Measurements from ENCODE around the gene DLX6.

The DLX6 gene

DNA sequence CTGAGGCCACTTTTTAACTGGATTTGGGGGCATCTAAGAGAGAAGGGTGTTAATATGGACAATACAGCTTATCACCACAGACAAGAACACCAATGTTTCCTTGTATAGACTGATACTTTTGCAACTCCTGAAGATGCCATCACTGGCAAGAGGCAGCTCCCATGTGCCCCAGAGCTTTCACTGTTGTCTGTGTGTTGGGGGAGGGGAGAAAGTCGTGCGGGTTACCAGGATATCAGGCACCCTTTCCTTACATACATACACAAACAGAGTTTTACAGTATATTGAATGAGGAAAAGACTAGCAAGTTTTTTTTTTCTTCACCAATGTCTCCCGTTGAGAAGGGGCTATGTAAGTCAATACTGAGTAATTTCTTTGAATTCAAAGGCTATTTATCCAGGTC, 4.1 kb upstream of the DLX6 start:
- TF ChIP-seq, protein P1, sequence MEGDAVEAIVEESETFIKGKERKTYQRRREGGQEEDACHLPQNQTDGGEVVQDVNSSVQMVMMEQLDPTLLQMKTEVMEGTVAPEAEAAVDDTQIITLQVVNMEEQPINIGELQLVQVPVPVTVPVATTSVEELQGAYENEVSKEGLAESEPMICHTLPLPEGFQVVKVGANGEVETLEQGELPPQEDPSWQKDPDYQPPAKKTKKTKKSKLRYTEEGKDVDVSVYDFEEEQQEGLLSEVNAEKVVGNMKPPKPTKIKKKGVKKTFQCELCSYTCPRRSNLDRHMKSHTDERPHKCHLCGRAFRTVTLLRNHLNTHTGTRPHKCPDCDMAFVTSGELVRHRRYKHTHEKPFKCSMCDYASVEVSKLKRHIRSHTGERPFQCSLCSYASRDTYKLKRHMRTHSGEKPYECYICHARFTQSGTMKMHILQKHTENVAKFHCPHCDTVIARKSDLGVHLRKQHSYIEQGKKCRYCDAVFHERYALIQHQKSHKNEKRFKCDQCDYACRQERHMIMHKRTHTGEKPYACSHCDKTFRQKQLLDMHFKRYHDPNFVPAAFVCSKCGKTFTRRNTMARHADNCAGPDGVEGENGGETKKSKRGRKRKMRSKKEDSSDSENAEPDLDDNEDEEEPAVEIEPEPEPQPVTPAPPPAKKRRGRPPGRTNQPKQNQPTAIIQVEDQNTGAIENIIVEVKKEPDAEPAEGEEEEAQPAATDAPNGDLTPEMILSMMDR (IDR thresholded peaks at IDR 0.05; ENCODE audit: insufficient read depth, missing control alignments): no peak
- FAIRE-seq: no peak
- no peak for DNase-seq (ENCODE audit: insufficient read length, low spot score)

DNA sequence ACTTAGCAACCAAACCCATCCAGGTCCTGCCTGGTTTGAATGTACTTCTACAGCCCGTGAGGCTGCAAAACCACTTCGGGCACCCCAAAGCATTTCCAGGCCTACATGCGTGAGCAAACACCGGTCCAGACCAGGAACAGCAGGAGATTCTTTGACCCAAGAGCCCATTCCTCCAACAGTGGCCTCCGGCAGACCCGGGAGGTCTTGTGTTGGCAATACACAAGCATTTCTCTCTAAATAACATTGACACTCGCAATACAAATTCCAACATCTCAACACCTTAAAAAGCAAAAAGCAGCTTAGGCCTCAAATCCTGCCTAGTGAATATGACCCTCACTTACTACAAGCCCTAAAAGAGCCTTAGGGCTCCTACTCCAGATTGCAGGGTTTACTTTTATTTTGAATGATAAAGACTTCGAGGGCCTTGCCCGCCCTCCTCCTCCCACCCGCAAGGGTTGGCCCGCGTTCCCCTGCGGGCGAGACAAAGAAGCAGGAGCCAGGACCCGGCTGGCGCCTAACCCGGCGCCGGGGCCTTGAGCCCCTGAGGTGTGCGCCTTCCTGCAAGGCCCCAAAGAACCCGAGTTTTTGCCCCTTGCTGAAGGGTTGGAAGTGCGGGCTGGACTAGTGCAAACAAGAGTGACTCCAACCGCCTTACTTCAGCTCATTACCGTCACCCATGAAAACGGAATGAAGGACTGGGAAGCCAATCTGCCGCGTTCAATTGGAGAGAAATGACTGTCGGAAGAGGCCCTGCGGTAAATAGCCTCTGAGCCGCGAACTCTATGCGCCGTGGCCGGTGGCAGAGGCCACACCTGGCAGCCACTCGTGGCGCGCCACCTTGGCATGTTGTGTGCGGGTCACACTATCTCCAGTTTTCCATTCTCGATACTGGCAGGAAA, 3.4 kb upstream of the DLX6 start:
- TF ChIP-seq, protein P1 (IDR thresholded peaks at IDR 0.05; ENCODE audit: insufficient read depth, missing control alignments): no peak
- FAIRE-seq (no peak), DNase-seq (ENCODE audit: insufficient read length, low spot score) (no peak)

DNA sequence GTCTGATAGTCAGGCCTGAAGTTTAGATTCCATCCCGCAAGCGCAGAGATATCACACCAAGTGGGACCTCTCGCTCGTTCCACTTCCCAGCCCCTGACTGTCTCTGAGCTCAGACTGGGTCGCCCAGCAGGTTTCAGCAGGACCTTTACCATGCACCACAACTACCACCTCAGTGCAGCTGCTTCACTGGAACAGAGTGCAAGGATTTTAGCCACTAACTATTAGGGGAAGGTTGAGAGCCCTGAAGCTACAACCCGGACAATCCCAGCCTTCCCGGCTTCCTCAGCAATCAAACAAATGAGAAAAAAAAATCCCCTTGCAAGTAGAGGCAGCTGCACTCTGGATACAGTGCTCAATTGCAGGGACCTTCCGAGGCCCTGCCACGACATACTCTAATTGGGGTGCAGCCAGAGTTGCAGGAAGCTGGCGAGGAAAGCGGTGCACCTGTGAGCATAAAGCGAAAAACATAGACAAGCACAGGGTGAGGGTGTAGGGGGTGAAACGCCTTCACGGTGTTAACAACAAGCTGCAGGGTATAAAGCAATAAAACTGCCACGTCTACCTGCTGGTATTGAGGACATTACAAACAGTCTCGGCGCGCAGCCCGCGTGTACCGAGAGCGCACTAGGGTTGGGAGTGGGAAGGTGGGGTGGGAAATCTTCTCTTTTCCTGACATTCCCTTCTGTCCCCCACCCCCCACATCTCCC, 2.6 kb upstream of the DLX6 start:
- no peak for DNase-seq (ENCODE audit: insufficient read length, low spot score)

DNA sequence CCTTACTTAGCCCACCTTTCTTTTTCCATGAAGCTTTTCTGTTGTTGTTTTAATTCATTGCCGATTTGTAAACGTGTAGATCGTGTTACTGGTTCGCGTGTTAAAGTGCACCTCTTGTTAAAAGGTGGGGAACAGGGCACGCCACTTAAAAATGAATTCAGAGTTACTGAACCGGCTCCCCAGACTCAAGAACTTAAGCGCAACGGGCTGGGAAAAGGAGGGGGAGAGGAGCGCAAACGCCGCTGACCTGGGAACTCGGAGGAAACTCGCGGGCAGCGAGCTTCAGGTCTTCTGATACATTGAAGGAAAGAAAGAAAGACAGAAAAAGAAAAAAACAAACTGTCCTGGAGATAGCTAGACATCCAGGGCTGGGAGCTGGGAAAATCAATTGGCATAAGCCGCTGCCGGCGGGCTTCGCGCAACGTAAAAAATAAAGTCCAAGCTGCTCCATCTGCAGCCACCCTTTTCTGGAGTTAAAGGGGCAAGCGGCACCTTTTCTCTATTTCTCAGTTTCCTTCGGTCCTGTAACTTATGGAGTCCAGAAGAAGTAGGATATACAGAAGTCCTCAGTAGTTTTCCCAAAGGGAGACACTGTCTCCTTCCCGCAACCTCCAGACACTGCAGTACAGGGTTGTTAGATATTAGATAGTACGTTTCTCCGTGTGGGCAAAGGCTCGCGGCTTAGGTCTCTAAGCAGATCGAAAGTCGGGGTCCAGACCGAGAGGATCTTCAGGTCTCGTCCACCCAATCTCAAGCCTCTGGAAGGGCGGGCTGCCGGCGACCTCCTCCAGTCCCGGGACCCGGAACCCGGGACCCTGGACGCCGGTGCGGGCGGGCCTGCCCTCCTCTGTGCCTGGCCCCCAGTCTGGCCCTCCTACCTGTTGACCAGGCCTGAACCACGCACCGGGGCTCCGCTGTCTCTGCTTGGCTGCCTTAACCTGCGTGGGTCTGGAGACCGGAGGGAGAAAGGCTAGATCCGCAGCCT, 1.8 kb upstream of the DLX6 start:
- FAIRE-seq (no peak), DNase-seq (ENCODE audit: insufficient read length, low spot score) (no peak)
- TF ChIP-seq, protein P1 (IDR thresholded peaks at IDR 0.05; ENCODE audit: insufficient read depth, missing control alignments): no peak

More for the DNA sequence above, 2.6 kb upstream of the DLX6 start:
- TF ChIP-seq, protein P1 (IDR thresholded peaks at IDR 0.05; ENCODE audit: insufficient read depth, missing control alignments): no peak
- no peak for FAIRE-seq

DNA sequence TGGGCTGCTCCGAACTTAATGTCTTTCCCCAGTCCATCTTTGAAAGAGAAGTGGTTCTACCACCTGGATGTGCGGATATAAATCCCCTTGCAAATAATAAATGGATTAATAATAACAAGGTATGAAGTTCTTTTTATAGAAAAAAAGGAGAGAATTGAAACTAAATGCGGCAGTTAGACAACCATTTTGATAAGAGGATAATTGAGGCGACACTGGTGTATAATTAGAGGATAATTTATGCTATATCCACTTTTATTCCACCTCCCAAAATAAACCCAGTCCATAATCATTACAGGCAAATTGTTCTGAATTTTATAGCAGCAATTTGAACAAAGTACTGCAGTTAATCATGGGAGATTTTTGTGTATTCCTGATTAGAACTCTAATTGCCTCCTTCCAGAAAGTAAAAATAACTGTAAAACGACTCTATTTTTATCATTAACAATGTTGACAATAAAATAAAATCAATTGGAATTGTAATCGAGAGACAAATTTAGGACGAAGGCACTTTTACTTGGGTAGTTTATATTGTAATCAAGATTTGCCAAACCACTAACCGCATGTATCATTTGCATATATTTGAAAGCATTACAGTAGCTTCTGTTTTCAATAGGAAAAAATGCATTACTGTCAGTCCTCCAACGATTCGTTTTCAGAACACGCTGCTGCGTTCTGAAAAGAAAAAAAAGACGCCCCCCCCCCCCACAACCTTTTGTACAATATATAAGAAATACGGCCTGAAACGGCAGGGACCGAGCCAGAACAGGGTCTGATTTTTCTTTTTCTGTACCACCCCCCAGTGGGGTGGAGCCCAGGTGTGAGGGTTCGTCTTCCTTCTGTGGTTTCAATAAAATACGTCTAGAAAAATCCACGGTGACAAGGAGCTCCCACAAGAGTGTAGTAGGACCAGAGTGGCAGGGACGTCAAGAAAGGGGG, 838 bp upstream of the DLX6 start:
- TF ChIP-seq, protein P1 (IDR thresholded peaks at IDR 0.05; ENCODE audit: insufficient read depth, missing control alignments): no peak
- DNase-seq (ENCODE audit: insufficient read length, low spot score) (no peak), FAIRE-seq (no peak)
